Cardiac muscle cell (in vitro differentiated cells and primary cell): ENCODE results near the gene ILDR1. TPM values are rescaled to one million over a fixed set of nuclear protein-coding genes. Genes with fewer than 3 reads are reported as not detected.

Source experiments
- polyA plus RNA-seq: library from polyadenylated mRNA; unstranded; fragments of >200 nt; fragmentation: Nextera tagmentation; extraction: Ambion mirVana; gene quantifications from 2 replicates; pipeline ENCODE4 v1.2.1, GENCODE V29; 2016
- total RNA-seq: library from RNA; depleted of rRNA; stranded (reverse); fragments of >200 nt; gene quantifications from 2 replicates; pipeline ENCODE4 v1.2.3, GENCODE V29; 2016

Gene ILDR1
- total and polyA plus RNA-seq, 2 experiments from 2014 or later: 0.30 TPM; not detected in 1

Other genes starting within 250 kb of the ILDR1 start
- gene IQCB1, start 187.2 kb downstream of the ILDR1 start, total RNA-seq: 19.1 and 20.3 TPM in 2 replicates
- gene IQCB1, start 187.2 kb downstream of the ILDR1 start, polyA plus RNA-seq: 19.8 and 26.6 TPM in 2 replicates
- 0.67 and 1.7 TPM in 2 replicates for gene EAF2, start 187.0 kb downstream of the ILDR1 start, total RNA-seq
- 2.8 and 3.7 TPM in 2 replicates for gene EAF2, start 187.0 kb downstream of the ILDR1 start, polyA plus RNA-seq
- gene SLC15A2, start 127.8 kb downstream of the ILDR1 start, total RNA-seq: 0.28 and 2.7 TPM in 2 replicates
- 0.02 TPM in 1 of 2 replicates, not detected in the other for gene SLC15A2, start 127.8 kb downstream of the ILDR1 start, polyA plus RNA-seq
- gene CD86, start 33.1 kb upstream of the ILDR1 start, total RNA-seq: not detected in 2 replicates
- gene CD86, start 33.1 kb upstream of the ILDR1 start, polyA plus RNA-seq: 0.20 TPM in 1 of 2 replicates, not detected in the other
- gene CASR, start 161.4 kb upstream of the ILDR1 start, total RNA-seq: 0.04 and 0.06 TPM in 2 replicates
- not detected in 2 replicates for gene CASR, start 161.4 kb upstream of the ILDR1 start, polyA plus RNA-seq